SHP77 treated with DMSO at 0.1 percent for 48 hours (cell line): ENCODE results near the gene SND1.

Experiments used
- DNase-seq: peaks from one replicate; lab custom pipeline; 2025; lab: John Stamatoyannopoulos, UW

Gene SND1

GRCh38 chr7:128021366-128021765 lies 369.4 kb downstream of the SND1 start:
- no peak for DNase-seq

GRCh38 chr7:128022631-128023532 lies 370.9 kb downstream of the SND1 start:
- DNase-seq = no peak

GRCh38 chr7:128024151-128024550 lies 372.2 kb downstream of the SND1 start:
- DNase-seq = no peak

GRCh38 chr7:128025380-128025779 lies 373.4 kb downstream of the SND1 start:
- DNase-seq = no peak

GRCh38 chr7:128025819-128026218 lies 373.8 kb downstream of the SND1 start:
- no peak for DNase-seq

- DNase-seq = no peak
Observed at GRCh38 chr7:128026551-128026950, 374.6 kb downstream of the SND1 start.

GRCh38 chr7:128027485-128027980 lies 375.5 kb downstream of the SND1 start:
- DNase-seq = no peak

GRCh38 chr7:128029405-128029995 lies 377.5 kb downstream of the SND1 start:
- DNase-seq = no peak

GRCh38 chr7:128030263-128030653 lies 378.3 kb downstream of the SND1 start:
- DNase-seq = no peak

GRCh38 chr7:128030654-128031611 lies 378.9 kb downstream of the SND1 start, which contains the start of gene LRRC4:
Gene LRRC4 (minus strand): TSS chr7:128031437. CDS start chr7:128030640, 797 bp downstream.
- no peak for DNase-seq

GRCh38 chr7:128031901-128032604 lies 380.1 kb downstream of the SND1 start:
- DNase-seq = no peak

- DNase-seq = no peak
Observed at GRCh38 chr7:128032605-128033235, 380.7 kb downstream of the SND1 start.

GRCh38 chr7:128033246-128033645 lies 381.3 kb downstream of the SND1 start:
- DNase-seq = no peak

- DNase-seq = no peak
Observed at GRCh38 chr7:128034825-128035224, 382.8 kb downstream of the SND1 start.

- no peak for DNase-seq
Observed at GRCh38 chr7:128035712-128036111, 383.7 kb downstream of the SND1 start.

GRCh38 chr7:128036226-128036940 lies 384.4 kb downstream of the SND1 start:
- DNase-seq = no peak

GRCh38 chr7:128037081-128037480 lies 385.1 kb downstream of the SND1 start:
- no peak for DNase-seq

GRCh38 chr7:128037880-128038619 lies 386.1 kb downstream of the SND1 start:
- DNase-seq = no peak

GRCh38 chr7:128039544-128039953 lies 387.6 kb downstream of the SND1 start:
- no peak for DNase-seq
